OCI-LY1 (cell line): ENCODE measurements around the gene MAP7D1.

ENCODE experiments used
- H2AFZ ChIP-seq: fragments of 200-600 bp; sonication (generic), shearing (Covaris generic); 2 replicates; pipeline ENCODE4 v1.6.0; 2014; ENCODE audit warnings: antibody characterized with exemption, mild to moderate bottlenecking, low read length
- H3F3A ChIP-seq: fragments of 200-600 bp; sonication (generic), shearing (Covaris generic); 2 replicates; pipeline ENCODE4 v1.6.0; 2014; ENCODE audit warnings: mild to moderate bottlenecking, antibody characterized with exemption, low read length, moderate library complexity; ENCODE audit not compliant: insufficient read depth
- H3K27ac ChIP-seq: fragments of 200-600 bp; sonication (generic); 2 replicates; pipeline ENCODE4 v1.5.1; 2014; ENCODE audit warnings: low read length, mixed run types, mild to moderate bottlenecking, low read depth; ENCODE audit not compliant: poor library complexity, severe bottlenecking
- H3K27me3 ChIP-seq: fragments of 200-600 bp; sonication (generic); 2 replicates; pipeline ENCODE4 v1.6.0; 2014; ENCODE audit warnings: antibody characterized with exemption, mild to moderate bottlenecking, low read length, moderate library complexity; ENCODE audit not compliant: insufficient read depth
- H3K36me3 ChIP-seq: fragments of 200-600 bp; sonication (generic); 2 replicates; pipeline ENCODE4 v1.6.1; 2014; ENCODE audit warnings: mild to moderate bottlenecking, antibody characterized with exemption, low read length, moderate library complexity, mixed read lengths; ENCODE audit not compliant: insufficient read depth
- H3K4me1 ChIP-seq: fragments of 200-600 bp; sonication (generic); 2 replicates; pipeline ENCODE4 v1.5.1; 2014; ENCODE audit warnings: mild to moderate bottlenecking, low read length, moderate library complexity; ENCODE audit not compliant: insufficient read depth, severe bottlenecking
- H3K4me2 ChIP-seq: fragments of 200-600 bp; sonication (generic), shearing (Covaris generic); 2 replicates; pipeline ENCODE4 v1.6.1; 2014; ENCODE audit warnings: low read length
- H3K4me3 ChIP-seq: fragments of 200-600 bp; sonication (generic); 2 replicates; pipeline ENCODE4 v1.5.1; 2014; ENCODE audit warnings: low read length, low read depth, mild to moderate bottlenecking, mixed read lengths; ENCODE audit not compliant: poor library complexity, severe bottlenecking
- H3K79me2 ChIP-seq: fragments of 200-600 bp; shearing (Covaris generic); 2 replicates; pipeline ENCODE4 v1.6.1; 2016; ENCODE audit warnings: mixed run types, low read length, mixed read lengths; ENCODE audit not compliant: insufficient read depth
- H3K9ac ChIP-seq: fragments of 200-600 bp; sonication (generic), shearing (Covaris generic); 2 replicates; pipeline ENCODE4 v1.6.1; 2014; ENCODE audit warnings: mild to moderate bottlenecking, low read length, mixed read lengths
- H3K9me2 ChIP-seq: fragments of 200-600 bp; sonication (generic), shearing (Covaris generic); 2 replicates; pipeline ENCODE4 v1.6.1; 2014; ENCODE audit warnings: low read depth, mild to moderate bottlenecking, low read length, mixed read lengths
- H3K9me3 ChIP-seq: fragments of 200-600 bp; shearing (Covaris generic); 2 replicates; pipeline ENCODE4 v1.6.1; 2014; ENCODE audit warnings: low read length, mixed read lengths
- H4K20me1 ChIP-seq: fragments of 200-600 bp; sonication (generic), shearing (Covaris generic); 2 replicates; pipeline ENCODE4 v1.6.0; 2016; ENCODE audit warnings: mild to moderate bottlenecking, low read length; ENCODE audit not compliant: insufficient read depth
- EZH2 ChIP-seq: fragments of 200-600 bp; sonication (generic), shearing (Covaris generic); IDR thresholded peaks from 2 replicates; pipeline ENCODE4 v1.8.0; 2017; ENCODE audit warnings: borderline replicate concordance, mixed run types, mild to moderate bottlenecking, antibody characterized with exemption, low read length, moderate library complexity, mixed read lengths
- TF ChIP-seq, protein P1 (sequence below): fragments of 200-600 bp; sonication (generic), shearing (Covaris generic); IDR thresholded peaks from 2 replicates; pipeline ENCODE4 v1.5.1; 2017; ENCODE audit warnings: mild to moderate bottlenecking, antibody characterized with exemption, low read length, moderate library complexity, mixed read lengths

MAP7D1 gene

DNA sequence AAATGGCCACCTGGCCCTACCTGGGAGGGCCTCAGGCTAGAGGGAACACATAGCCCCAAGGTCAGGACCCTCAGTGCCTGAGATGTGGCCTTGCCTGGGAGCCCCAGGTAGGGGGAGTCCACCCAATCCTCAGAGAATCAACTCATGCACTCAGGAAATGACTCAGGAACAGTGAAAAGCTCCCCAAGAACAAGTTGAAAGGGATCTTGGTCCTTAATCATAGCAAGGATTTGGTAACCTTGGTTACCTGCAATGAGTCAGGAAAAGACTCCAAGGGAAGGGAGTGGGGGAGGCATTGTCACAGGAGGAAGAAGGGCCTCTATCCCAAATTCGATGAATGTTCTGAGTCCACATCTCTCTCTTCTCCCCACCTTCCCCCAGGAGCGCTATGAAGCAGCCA is 17.0 kb downstream of the MAP7D1 start:
- Histone ChIP-seq H4K20me1 (no peaks in the 10 kb centered on the region), H3K27me3 (no peaks in the 10 kb centered on the region), H3K9ac (no peak overlapping the region), H2AFZ (no peak overlapping the region), H3K27ac (no peak overlapping the region), H3K4me3 (no peak overlapping the region), H3K79me2 (no peaks in the 10 kb centered on the region), H3K36me3 (peaks cover 66% of the 10 kb centered on the region), H3K4me2 (no peak overlapping the region), H3F3A (no peaks in the 10 kb centered on the region), H3K9me2 (no peaks in the 10 kb centered on the region), H3K4me1 (peaks cover 24% of the 10 kb centered on the region), H3K9me3 (no peaks in the 10 kb centered on the region)
- no peak for TF ChIP-seq EZH2
- TF ChIP-seq, protein P1, sequence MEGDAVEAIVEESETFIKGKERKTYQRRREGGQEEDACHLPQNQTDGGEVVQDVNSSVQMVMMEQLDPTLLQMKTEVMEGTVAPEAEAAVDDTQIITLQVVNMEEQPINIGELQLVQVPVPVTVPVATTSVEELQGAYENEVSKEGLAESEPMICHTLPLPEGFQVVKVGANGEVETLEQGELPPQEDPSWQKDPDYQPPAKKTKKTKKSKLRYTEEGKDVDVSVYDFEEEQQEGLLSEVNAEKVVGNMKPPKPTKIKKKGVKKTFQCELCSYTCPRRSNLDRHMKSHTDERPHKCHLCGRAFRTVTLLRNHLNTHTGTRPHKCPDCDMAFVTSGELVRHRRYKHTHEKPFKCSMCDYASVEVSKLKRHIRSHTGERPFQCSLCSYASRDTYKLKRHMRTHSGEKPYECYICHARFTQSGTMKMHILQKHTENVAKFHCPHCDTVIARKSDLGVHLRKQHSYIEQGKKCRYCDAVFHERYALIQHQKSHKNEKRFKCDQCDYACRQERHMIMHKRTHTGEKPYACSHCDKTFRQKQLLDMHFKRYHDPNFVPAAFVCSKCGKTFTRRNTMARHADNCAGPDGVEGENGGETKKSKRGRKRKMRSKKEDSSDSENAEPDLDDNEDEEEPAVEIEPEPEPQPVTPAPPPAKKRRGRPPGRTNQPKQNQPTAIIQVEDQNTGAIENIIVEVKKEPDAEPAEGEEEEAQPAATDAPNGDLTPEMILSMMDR = no peak

GRCh38 chr1:36174713-36175112 is 18.8 kb downstream of the MAP7D1 start:
- Histone ChIP-seq H3K4me3 (no peak overlapping the region), H3F3A (no peaks in the 10 kb centered on the region), H3K4me1 (peaks cover 24% of the 10 kb centered on the region), H3K27me3 (no peaks in the 10 kb centered on the region), H3K79me2 (no peaks in the 10 kb centered on the region), H3K36me3 (peaks cover 84% of the 10 kb centered on the region), H3K27ac (peak overlapping the region; percentile 91), H3K9ac (peak overlapping the region; percentile 12; the same call in 1 of the 2 replicates), H3K9me2 (no peaks in the 10 kb centered on the region), H3K4me2 (peak overlapping the region; percentile 37; the same call in 1 of the 2 replicates), H3K9me3 (no peaks in the 10 kb centered on the region), H4K20me1 (no peaks in the 10 kb centered on the region), H2AFZ (no peak overlapping the region)
- TF ChIP-seq, protein P1 = no peak
- TF ChIP-seq EZH2 = no peak

- Histone ChIP-seq H3K4me3 (no peak overlapping the region), H3K9me3 (no peaks in the 10 kb centered on the region), H3K27ac (peak overlapping the region; percentile 91), H3K9me2 (no peaks in the 10 kb centered on the region), H3F3A (no peaks in the 10 kb centered on the region), H4K20me1 (no peaks in the 10 kb centered on the region), H3K9ac (peak overlapping the region; percentile 12; the same call in 1 of the 2 replicates), H3K36me3 (peaks cover 85% of the 10 kb centered on the region), H3K79me2 (no peaks in the 10 kb centered on the region), H3K4me2 (peak overlapping the region; percentile 37; the same call in 1 of the 2 replicates), H2AFZ (no peak overlapping the region), H3K27me3 (no peaks in the 10 kb centered on the region), H3K4me1 (peaks cover 24% of the 10 kb centered on the region)
- TF ChIP-seq, protein P1 = no peak
- TF ChIP-seq EZH2 = no peak
Measured at GRCh38 chr1:36175137-36176095, 19.5 kb downstream of the MAP7D1 start.
